Memory B cell (primary cell): ENCODE results near the gene FAF1.

ENCODE experiments used
- ATAC-seq: fragments of 150-1000 bp; cut with Tn5 transposase; 2 replicates; pipeline ENCODE4 v1.10.0; 2021; ENCODE audit warnings: low read depth, mild to moderate bottlenecking, moderate library complexity
- DNase-seq, 2 donors: peaks; one replicate each; pipeline ENCODE4 v3.0.0; 2022; ENCODE audit warnings: low spot score in 2 of 2
- H3K27ac Mint-ChIP-seq: one replicate; pipeline ENCODE4 v1.8.0; 2022; ENCODE audit warnings: mild to moderate bottlenecking, moderate library complexity, mixed read lengths
- H3K27me3 Mint-ChIP-seq: one replicate; pipeline ENCODE4 v1.8.0; 2022; ENCODE audit warnings: mixed read lengths
- H3K36me3 Mint-ChIP-seq: one replicate; pipeline ENCODE4 v1.8.0; 2022; ENCODE audit warnings: mild to moderate bottlenecking, mixed read lengths
- H3K4me1 Mint-ChIP-seq: one replicate; pipeline ENCODE4 v1.8.0; 2022; ENCODE audit warnings: mixed read lengths
- H3K4me3 Mint-ChIP-seq: one replicate; pipeline ENCODE4 v1.8.0; 2022; ENCODE audit warnings: mild to moderate bottlenecking, moderate library complexity, mixed read lengths
- H3K9me3 Mint-ChIP-seq: one replicate; pipeline ENCODE4 v1.8.0; 2022; ENCODE audit warnings: mixed read lengths

The FAF1 gene

GRCh38 chr1:50424045-50424883 lies 535.8 kb downstream of the FAF1 start:
- H3K4me3 Mint-ChIP-seq: peak overlapping the region; percentile 63
- H3K27ac Mint-ChIP-seq: peak overlapping the region; percentile 6
- peaks cover 52% of the 10 kb centered on the region for H3K27me3 Mint-ChIP-seq
- no peak for ATAC-seq
- no peaks in the 10 kb centered on the region for H3K9me3 Mint-ChIP-seq
- peaks cover 8% of the 10 kb centered on the region for H3K36me3 Mint-ChIP-seq
- peaks cover 23% of the 10 kb centered on the region for H3K4me1 Mint-ChIP-seq
- DNase-seq: no peak

- Mint-ChIP-seq H3K9me3 (no peaks in the 10 kb centered on the region), H3K27ac (no peak overlapping the region), H3K4me3 (peak overlapping the region; percentile 43), H3K27me3 (peaks cover 52% of the 10 kb centered on the region), H3K4me1 (peaks cover 23% of the 10 kb centered on the region), H3K36me3 (peaks cover 8% of the 10 kb centered on the region)
- no peak for DNase-seq
- ATAC-seq: no peak
Measured at GRCh38 chr1:50423670-50424000, 536.4 kb downstream of the FAF1 start.

- Mint-ChIP-seq H3K4me3 (peak within 1 kb of the TSS; percentile 63), H3K4me1 (peaks cover 20% of the 10 kb centered on the region), H3K27ac (peak within 1 kb of the TSS; percentile 6), H3K36me3 (peaks cover 6% of the 10 kb centered on the region), H3K27me3 (peaks cover 48% of the 10 kb centered on the region), H3K9me3 (no peaks in the 10 kb centered on the region)
- no peak for ATAC-seq
- DNase-seq: peak in 1 of 2 donors; percentile 18
Measured at GRCh38 chr1:50422946-50423669, 537.0 kb downstream of the FAF1 start, which contains the start of gene DMRTA2. Gene DMRTA2 (minus strand): TSS chr1:50423443. CDS start chr1:50421536, 1,907 bp downstream.

GRCh38 chr1:50422675-50422945 lies 537.5 kb downstream of the FAF1 start:
- Mint-ChIP-seq H3K4me3 (no peak overlapping the region), H3K27me3 (peaks cover 46% of the 10 kb centered on the region), H3K27ac (no peak overlapping the region), H3K4me1 (peaks cover 20% of the 10 kb centered on the region), H3K9me3 (no peaks in the 10 kb centered on the region), H3K36me3 (peaks cover 6% of the 10 kb centered on the region)
- DNase-seq (no peak), ATAC-seq (no peak)

- DNase-seq: no peak
- peaks cover 43% of the 10 kb centered on the region for H3K27me3 Mint-ChIP-seq
- H3K4me3 Mint-ChIP-seq: peak overlapping the region; percentile 2
- H3K36me3 Mint-ChIP-seq: peaks cover 6% of the 10 kb centered on the region
- peaks cover 20% of the 10 kb centered on the region for H3K4me1 Mint-ChIP-seq
- no peak for ATAC-seq
- H3K9me3 Mint-ChIP-seq: no peaks in the 10 kb centered on the region
- H3K27ac Mint-ChIP-seq: no peak overlapping the region
Measured at GRCh38 chr1:50421768-50422674, 538.0 kb downstream of the FAF1 start.

- H3K4me1 Mint-ChIP-seq: peaks cover 22% of the 10 kb centered on the region
- H3K36me3 Mint-ChIP-seq: peaks cover 8% of the 10 kb centered on the region
- ATAC-seq (no peak), DNase-seq (no peak)
- H3K9me3 Mint-ChIP-seq: peaks cover 2% of the 10 kb centered on the region
- no peak overlapping the region for H3K27ac Mint-ChIP-seq
- H3K27me3 Mint-ChIP-seq: peaks cover 44% of the 10 kb centered on the region
- H3K4me3 Mint-ChIP-seq: no peak overlapping the region
Measured at GRCh38 chr1:50421366-50421748, 538.7 kb downstream of the FAF1 start.

GRCh38 chr1:50420689-50421365 lies 539.2 kb downstream of the FAF1 start:
- no peak for DNase-seq
- peaks cover 22% of the 10 kb centered on the region for H3K4me1 Mint-ChIP-seq
- H3K27me3 Mint-ChIP-seq: peaks cover 39% of the 10 kb centered on the region
- ATAC-seq: no peak
- H3K27ac Mint-ChIP-seq: peak overlapping the region; percentile 81
- H3K4me3 Mint-ChIP-seq: peak overlapping the region; percentile 45
- peaks cover 2% of the 10 kb centered on the region for H3K9me3 Mint-ChIP-seq
- peaks cover 8% of the 10 kb centered on the region for H3K36me3 Mint-ChIP-seq

- H3K27ac Mint-ChIP-seq: peak overlapping the region; percentile 81
- peaks cover 22% of the 10 kb centered on the region for H3K4me1 Mint-ChIP-seq
- DNase-seq (no peak), ATAC-seq (no peak)
- peaks cover 8% of the 10 kb centered on the region for H3K36me3 Mint-ChIP-seq
- H3K4me3 Mint-ChIP-seq: peak overlapping the region; percentile 45
- H3K27me3 Mint-ChIP-seq: peaks cover 38% of the 10 kb centered on the region
- peaks cover 2% of the 10 kb centered on the region for H3K9me3 Mint-ChIP-seq
Measured at GRCh38 chr1:50419907-50420677, 540.0 kb downstream of the FAF1 start.

GRCh38 chr1:50419192-50419906 lies 540.7 kb downstream of the FAF1 start:
- Mint-ChIP-seq H3K4me3 (no peak overlapping the region), H3K27me3 (peaks cover 38% of the 10 kb centered on the region), H3K36me3 (peaks cover 10% of the 10 kb centered on the region), H3K27ac (peak overlapping the region; percentile 81), H3K9me3 (peaks cover 5% of the 10 kb centered on the region), H3K4me1 (peaks cover 18% of the 10 kb centered on the region)
- DNase-seq (no peak), ATAC-seq (no peak)

GRCh38 chr1:50418600-50419109 lies 541.4 kb downstream of the FAF1 start:
- Mint-ChIP-seq H3K9me3 (peaks cover 5% of the 10 kb centered on the region), H3K27me3 (peaks cover 36% of the 10 kb centered on the region), H3K4me1 (peaks cover 14% of the 10 kb centered on the region), H3K36me3 (peaks cover 11% of the 10 kb centered on the region), H3K27ac (no peak overlapping the region), H3K4me3 (no peak overlapping the region)
- DNase-seq (no peak), ATAC-seq (no peak)

GRCh38 chr1:50417946-50418599 lies 542.0 kb downstream of the FAF1 start:
- Mint-ChIP-seq H3K9me3 (peaks cover 5% of the 10 kb centered on the region), H3K4me3 (no peak overlapping the region), H3K27ac (no peak overlapping the region), H3K4me1 (peaks cover 14% of the 10 kb centered on the region), H3K36me3 (peaks cover 11% of the 10 kb centered on the region), H3K27me3 (peaks cover 38% of the 10 kb centered on the region)
- ATAC-seq (no peak), DNase-seq (no peak)

GRCh38 chr1:50417507-50417906 lies 542.6 kb downstream of the FAF1 start:
- peaks cover 5% of the 10 kb centered on the region for H3K9me3 Mint-ChIP-seq
- ATAC-seq: no peak
- H3K27me3 Mint-ChIP-seq: peaks cover 33% of the 10 kb centered on the region
- peaks cover 11% of the 10 kb centered on the region for H3K4me1 Mint-ChIP-seq
- peaks cover 9% of the 10 kb centered on the region for H3K36me3 Mint-ChIP-seq
- DNase-seq: no peak
- no peak overlapping the region for H3K27ac Mint-ChIP-seq
- no peak overlapping the region for H3K4me3 Mint-ChIP-seq
